SK-N-MC (cell line): ENCODE measurements around the gene AK6.

Source experiments
- EZH2 ChIP-seq: fragments of 200-600 bp; sonication (generic); IDR thresholded peaks from one replicate; pipeline ENCODE4 v1.6.1; 2017; ENCODE audit warnings: antibody characterized with exemption
- FOXP2 ChIP-seq: optimal IDR thresholded peaks from 2 replicates; pipeline ENCODE3; 2011; ENCODE audit warnings: mild to moderate bottlenecking, moderate library complexity; ENCODE audit not compliant: insufficient read depth; ENCODE audit errors: extremely low read length, control extremely low read depth
- POLR2AphosphoS5 ChIP-seq: IDR thresholded peaks from 2 replicates; pipeline ENCODE4 v1.6.1; 2012; ENCODE audit warnings: mild to moderate bottlenecking, low read depth, low read length, borderline replicate concordance

DNA sequence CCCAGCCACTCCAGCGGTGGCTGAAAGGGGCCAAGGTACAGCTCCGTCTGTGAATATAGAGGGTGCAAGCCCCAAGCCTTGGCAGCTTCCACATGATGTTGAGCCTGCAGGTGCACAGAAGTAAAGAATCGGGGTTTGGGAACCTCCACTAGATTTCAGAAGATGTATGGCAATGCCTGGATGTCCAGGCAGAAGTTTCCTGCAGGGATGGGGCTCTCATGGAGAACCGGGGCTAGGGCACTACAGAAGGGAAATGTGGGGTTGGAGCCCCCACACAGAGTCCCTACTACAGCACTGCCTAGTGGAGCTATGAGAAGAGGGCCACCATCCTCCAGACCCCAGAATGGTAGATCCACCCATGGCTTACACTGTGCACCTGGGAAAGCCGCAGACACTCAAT, 59.9 kb downstream of the AK6 start:
- TF ChIP-seq POLR2AphosphoS5, result no peak
- no peak for TF ChIP-seq EZH2
- TF ChIP-seq FOXP2, result no peak
